GM12874 (cell line): Measurements from ENCODE around the gene SWT1.

Experiments
- CTCF ChIP-seq: IDR thresholded peaks from 2 replicates; pipeline ENCODE4 v1.5.1; 2011; ENCODE audit warnings: low read depth, mild to moderate bottlenecking, control low read depth, low read length, moderate library complexity; ENCODE audit not compliant: insufficient read depth

The SWT1 gene

GRCh38 chr1:185341196-185341781, 184.3 kb downstream of the SWT1 start:
- no peak for TF ChIP-seq CTCF
